HG02981 (cell line): Measurements from ENCODE around the gene NFKBIE.
"Not testable (repeated sequence)": the region's sequence is repeated elsewhere in the genome, so short reads cannot be mapped to it uniquely, and the experiment has no call there.

Experiments used
- ATAC-seq: cut with Tn5 transposase; IDR thresholded peaks from one replicate; pipeline ENCODE4 v1.9.1; 2021; ENCODE audit warnings: mild to moderate bottlenecking, moderate library complexity; ENCODE audit not compliant: unreplicated experiment

The NFKBIE gene, protein sequence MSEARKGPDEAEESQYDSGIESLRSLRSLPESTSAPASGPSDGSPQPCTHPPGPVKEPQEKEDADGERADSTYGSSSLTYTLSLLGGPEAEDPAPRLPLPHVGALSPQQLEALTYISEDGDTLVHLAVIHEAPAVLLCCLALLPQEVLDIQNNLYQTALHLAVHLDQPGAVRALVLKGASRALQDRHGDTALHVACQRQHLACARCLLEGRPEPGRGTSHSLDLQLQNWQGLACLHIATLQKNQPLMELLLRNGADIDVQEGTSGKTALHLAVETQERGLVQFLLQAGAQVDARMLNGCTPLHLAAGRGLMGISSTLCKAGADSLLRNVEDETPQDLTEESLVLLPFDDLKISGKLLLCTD

DNA sequence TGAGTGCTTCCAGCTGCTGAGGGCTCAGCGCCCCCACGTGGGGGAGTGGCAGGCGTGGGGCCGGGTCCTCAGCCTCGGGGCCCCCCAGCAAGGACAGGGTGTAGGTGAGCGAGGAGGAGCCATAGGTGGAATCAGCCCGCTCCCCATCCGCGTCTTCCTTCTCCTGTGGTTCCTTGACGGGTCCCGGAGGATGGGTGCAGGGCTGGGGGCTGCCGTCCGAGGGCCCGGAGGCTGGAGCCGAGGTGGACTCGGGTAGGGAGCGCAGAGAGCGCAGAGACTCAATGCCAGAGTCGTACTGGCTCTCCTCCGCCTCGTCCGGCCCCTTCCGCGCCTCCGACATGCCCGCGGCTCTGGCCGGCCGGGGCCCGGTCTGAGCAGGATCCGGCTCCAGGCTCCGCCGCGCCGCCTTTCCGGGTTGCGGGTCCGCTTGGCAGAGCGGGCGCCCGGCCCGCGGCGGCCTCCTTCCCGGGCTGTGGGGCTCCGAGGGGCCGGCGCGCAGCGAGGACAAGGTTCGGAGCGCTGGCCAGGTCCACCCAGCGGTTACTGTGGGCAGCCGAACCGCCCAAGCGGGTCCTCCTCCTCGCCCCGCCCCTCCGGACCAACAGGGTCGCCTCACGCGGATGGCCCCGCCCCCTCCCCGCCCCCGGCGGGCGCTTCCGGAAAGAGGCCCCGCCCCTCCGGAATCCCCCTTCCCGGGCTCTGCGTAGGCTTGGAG, at the start of gene NFKBIE:
TSS of gene NFKBIE (minus strand) at position 545 of the 715 bp plus-strand sequence. CDS start at position 340, 205 bp downstream.
- ATAC-seq = peak; percentile 33

DNA sequence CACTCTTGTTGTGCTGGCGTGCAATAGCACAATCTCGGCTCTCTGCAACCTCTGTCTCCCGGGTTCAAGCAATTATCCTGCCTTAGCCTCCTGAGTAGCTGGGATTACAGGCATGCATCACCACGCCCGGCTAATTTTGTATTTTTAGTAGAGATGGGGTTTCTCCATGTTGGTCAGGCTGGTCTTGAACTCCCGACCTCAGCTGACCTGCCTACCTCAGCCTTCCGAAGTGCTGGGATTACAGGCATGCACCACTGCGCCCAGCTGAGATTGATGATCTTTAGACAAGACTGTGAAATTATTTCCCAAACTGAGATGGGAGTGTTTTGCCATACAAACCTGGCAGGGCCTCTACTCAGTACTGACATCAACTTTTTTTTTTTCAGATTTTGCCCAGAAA, 49.3 kb upstream of the NFKBIE start:
- not testable (repeated sequence) for ATAC-seq

DNA sequence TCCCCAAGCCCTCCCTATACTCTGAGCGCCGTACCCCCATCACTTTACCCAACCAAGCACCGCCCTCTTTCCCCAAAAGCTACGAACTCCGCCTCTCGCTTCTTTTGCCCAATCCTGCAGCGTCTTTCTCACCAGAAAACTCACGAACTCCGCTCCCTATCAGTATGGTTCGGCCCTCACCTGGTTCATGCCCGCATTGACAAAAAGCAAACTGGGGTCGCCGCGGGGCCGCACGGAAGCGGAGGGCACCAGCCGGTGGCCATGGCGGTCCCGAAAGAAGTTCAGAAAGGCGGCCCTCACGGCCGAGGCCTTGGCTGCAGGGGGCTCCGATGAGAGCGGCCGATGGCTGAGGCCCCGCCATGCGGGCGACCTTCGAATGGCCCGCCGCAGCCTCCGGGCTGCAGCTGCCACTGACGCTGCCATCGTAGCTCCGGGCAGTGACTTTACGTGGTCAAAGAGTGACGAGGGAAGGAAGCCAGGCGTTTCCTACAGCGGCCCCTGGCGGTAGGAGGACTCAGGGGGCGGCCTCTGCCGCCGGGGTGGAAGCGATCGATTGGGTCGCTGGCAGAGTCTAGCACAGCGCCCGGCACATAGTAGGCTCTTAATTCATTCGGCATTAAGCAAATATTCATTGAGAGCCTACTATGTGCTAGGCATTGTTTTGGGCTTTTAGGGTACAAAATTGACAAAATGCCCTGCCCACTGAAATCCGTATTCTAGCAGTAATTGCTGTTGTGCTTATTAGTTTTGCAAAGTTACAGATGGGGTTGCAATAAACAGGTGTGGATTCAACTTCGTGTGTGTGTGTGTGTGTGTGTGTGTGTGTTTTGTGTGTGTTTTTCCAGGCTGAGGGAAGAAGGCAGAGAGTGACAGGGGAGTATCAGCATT, 47.8 kb upstream of the NFKBIE start, which contains the start of gene AARS2:
TSS of gene AARS2 (minus strand) at position 447 of the 888 bp plus-strand sequence. CDS start at position 423, 24 bp downstream.
- peak; percentile 96 for ATAC-seq

DNA sequence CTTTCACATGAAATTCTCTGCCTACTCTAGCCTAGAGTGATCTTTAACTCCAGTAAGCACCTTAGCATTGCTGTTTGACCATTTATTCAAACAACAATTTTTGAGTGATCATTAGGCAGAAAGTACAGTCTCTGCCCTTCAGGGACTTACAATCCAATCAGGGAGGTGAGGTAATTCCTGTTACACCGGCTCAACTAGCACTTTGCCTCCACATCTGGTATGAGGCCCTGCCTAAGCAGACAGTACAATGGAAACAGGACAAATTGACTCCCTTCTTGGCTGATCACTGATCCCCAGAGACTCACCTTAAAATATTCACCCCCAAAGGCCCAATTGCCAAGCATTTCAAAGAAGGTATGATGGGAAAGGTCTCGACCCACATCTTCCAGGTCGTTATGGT, 46.4 kb upstream of the NFKBIE start:
- ATAC-seq = no peak

DNA sequence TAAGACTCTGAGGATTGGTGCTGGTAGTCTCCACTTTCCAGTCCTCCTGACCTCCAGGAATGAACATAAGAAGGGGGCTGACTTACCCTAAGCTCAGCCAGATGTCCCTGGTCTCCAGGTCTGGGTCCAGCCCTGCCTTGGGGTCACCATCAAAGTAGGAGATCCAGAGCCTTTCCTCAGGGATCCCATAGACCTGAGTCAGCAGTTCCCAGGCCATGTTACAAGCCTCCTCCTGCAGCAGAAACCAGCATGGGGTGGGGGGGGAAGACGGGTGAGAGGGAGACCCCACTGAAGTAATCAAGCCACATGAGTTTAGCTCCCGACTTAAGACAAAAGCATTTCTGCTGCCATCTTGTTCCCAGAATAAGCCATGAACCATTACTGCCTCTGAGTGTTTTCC, 46.0 kb upstream of the NFKBIE start:
- no peak for ATAC-seq

DNA sequence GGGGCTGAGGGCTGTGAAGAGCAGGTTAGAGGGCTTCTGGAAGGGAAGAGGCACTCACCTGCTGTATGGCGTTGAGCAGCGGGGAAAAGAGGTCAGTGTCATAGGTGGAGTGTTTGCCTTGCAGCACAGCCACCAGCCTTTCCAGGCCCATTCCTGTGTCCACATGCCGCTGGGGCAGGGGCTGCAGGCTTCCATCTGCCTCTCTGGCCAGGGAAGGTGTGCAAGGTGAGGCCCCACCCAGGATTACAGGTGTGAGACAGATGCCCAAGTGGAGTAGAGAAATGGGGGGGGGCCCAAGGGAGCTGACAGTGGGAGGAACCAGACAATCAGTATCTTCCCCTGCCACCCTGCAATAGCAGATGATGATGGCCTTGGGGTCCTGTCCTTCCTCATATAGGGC, 44.9 kb upstream of the NFKBIE start:
- no peak for ATAC-seq

DNA sequence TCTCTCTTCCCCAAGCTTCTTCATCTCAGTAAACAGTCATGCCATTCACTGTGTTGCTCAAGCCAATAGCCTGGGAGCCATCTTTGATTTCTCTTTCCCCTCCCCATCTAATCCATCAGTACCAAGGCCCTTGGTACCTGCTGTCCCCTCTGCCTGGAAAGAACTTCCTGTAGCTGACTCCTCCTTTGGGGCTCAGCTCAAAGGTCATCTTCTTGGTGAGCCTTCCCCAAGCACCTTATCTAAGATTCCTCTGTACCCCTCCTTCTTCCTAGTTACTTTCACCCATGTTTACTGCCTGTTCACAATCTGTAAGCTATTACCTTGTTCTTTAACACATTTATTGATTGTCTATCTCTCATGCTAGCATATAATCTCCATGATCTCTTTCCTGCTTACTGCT, 44.3 kb upstream of the NFKBIE start:
- no peak for ATAC-seq

DNA sequence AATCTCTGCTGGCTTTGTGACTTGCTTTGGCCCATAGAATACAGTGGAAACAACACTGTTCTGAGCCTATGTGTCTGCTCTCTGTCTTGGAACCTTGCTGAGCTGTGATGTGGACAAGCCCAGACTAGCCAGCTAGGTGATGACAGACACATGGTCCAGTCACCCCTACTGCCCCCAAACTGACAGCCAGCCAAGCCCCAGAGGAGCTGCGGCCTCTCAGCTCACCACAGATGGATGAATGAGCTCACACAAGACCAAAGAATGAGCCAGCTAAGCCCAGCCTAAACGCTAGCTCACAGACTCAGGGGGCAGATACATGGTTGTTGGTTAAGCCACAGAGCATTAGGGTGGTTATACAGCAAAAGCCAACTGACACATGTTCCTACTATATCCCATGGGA, 43.7 kb upstream of the NFKBIE start:
- ATAC-seq = no peak

DNA sequence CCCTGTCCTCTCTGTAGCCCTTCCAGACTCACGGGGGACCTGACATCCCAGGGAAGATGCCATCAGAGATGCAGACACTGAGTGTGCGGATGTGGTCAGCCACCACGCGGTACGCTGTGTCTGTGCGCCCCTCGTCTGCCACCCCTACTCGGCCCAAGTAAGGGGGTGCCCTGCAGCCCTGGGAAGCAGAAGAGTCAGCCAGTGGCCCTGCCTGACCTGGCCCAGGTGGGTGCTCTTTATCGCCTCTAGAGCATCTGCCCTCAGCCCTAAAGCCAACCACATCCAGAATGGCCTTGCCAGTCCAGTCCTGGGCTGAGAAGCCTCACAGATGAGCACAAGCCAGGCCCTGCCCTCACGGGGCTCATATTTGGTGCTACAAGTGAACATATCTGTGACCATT, 41.9 kb upstream of the NFKBIE start:
- no peak for ATAC-seq

DNA sequence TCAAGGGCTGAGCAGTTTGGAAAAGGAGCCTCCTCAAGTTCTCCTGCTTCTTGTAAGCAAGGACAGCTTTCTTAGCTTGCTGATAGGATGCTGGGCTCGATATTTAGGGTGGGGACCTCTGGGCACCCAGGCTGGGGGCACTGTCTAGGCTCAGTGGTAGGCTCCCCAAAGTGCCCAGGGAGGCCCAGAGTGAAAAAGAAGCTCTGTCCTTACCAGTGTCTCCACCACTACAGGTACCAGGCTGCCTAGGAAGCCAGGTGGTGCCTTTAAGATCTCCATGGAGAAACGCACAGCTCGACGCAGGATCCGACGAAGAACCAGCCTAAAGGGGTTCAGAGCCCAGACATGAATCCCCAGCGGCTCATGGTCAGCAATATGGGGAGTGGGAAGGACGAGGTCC, 41.4 kb upstream of the NFKBIE start:
- no peak for ATAC-seq

DNA sequence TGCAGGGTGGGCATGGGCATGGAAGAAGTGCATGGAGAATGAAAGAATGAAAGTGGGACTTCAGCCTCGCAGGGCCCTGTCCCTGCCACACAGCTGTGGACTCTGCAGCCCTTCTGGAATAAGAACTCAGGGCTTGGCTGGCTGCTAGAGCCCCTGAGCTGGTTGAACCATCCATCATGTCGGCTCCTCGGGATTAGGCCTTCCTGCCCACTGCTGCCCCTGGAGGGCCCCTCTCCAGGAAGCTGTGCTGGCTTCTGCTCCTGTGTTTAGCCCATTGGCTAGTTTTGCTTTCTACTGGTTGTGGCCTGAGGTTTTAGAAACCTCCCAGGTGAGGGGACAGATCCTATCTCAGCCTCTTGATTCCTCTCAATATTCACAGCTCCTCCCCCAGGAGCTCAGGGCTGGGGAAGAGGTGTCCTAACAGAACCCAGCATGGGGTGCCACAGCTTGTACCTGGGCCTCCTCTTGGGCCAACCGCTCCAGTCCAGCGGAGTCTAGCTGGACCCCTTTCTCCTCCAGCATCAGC, 39.9 kb upstream of the NFKBIE start:
- ATAC-seq = no peak

DNA sequence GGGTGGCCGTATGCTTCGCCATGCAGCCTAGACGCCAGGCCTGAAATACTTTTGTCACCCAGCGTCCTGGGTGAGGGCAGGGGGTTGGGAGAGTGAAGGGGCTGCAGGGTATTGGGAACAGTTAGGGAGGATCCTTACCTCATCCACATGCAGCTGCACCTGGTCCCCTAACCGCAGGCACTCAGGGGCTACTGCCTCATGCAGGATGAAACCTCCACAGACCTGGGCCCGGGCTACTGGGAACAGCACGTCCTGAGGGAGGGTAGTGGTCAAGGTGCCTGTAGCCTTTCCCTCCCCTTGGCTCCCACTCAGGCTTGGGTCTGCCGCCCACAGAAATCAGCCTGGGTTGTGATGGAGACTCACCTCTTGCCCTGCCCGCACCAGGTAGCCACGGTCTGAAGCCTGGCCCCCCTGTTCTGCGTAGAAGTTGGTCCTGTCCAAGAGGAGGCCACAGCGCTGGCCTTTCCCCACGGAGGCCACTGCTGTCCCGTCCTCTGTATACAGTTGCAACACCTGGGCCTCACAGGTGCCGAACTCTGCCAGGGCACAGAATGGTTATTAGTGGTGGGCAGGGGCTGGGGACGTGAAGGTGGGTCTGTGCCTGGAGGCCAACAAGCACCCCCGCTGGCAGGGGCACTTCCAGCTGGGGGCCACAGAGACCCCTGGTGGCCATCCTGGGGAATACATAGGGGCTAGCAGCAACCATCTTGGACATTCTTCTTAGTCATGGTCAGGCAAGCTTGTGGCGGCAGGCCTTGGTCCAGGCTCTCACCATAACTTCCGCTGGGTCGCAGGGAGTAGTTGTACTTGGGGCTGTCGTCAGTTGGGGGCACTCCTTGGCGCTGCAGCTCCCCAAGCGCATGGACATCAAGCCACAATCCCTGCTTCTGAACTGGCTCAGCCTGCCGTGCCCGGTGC, 39.2 kb upstream of the NFKBIE start:
- no peak for ATAC-seq

DNA sequence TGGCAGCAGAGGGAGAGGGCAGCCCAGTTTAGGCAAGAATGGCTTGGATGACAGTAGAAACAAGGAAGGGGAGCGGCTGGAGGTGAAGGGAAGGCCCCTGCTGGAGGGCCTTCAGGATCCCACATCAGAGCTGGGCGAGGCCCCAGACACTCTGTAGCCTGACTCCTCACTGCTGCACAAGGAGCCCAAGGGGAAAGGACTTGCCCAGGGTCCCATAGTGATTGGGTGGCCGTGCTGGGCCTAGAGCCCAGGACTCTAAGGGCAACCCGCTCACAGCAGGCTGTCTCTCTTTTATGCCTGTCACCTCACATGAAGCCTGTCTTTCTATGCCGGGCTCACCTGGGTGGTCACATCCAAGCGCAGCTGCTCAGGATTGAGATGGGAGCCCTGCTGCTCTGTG, 38.5 kb upstream of the NFKBIE start:
- ATAC-seq = no peak

DNA sequence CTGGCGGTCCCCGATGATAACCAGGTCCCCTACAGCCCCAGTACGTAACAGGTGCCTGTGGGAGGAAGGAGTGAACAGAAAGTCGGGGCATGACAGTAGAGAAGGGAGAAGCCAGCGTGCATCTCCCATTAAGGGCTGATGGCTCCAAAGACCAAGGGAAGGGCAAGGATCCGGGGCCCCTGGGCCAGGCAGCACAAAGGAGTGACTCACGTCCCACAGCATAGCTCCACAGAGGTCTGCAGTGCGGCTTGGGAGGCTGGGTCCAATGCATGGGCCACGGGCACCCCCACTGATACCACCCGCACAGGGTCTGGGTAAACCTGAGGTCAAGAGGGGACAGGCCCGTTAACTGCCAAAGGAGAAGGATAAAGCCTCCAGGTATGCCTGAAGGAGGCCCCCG, 37.5 kb upstream of the NFKBIE start:
- no peak for ATAC-seq

DNA sequence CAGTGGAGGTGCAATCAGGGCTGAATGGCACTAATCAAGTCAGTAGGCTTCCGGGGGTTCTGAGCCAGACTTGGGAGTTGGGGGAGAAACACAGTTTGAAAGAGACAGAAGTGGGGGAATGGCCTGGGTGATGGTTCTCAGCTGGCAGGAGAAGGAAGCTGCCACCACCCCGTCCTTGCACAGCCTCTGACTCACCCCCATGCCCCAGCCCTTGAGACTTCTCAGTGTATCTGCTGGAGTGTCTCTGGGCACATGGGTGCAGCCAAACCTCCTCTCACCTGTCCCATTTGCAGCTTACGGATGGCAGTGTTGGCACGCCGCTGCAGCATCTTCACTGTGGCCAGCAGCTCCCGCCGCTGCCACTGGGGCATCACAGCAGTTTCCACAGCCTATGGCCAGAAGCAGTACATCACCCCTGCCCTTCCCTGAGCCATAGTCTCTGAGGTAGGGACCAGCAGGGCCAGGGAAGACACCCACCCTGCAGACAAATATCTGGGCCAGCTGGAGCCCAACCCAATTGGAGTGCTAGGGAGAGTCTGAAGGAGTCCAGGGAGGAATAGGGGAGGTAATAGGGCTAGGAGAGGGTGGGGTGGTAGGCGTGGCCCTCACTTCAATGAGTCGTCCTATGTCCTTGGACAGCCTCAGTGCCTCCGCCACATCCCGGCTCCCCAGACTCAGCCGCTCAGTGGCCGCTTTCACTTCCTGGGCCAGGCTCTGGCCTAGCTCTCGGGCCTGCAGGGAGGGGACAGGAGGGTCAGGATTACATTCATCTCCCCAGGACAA, 36.6 kb upstream of the NFKBIE start:
- no peak for ATAC-seq

DNA sequence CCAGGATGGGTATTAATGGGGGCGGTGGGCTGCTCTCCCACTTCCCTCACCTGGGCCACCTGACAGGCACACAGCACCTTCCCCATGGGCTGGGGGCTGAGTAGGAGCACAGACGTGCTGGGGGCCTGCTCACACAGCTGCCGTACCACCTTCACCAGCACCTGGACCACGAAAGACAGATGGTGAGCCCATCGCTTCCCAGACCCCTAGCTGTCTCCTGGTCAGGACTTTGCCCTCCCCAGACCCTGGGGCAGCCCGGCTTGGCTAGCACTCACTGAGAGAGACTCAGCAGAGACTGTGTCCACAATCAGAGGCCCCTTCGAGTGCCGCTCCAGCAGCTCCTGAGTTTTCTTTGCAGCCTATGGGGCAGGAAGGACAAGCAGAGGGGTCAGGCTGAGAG, 35.8 kb upstream of the NFKBIE start:
- no peak for ATAC-seq

DNA sequence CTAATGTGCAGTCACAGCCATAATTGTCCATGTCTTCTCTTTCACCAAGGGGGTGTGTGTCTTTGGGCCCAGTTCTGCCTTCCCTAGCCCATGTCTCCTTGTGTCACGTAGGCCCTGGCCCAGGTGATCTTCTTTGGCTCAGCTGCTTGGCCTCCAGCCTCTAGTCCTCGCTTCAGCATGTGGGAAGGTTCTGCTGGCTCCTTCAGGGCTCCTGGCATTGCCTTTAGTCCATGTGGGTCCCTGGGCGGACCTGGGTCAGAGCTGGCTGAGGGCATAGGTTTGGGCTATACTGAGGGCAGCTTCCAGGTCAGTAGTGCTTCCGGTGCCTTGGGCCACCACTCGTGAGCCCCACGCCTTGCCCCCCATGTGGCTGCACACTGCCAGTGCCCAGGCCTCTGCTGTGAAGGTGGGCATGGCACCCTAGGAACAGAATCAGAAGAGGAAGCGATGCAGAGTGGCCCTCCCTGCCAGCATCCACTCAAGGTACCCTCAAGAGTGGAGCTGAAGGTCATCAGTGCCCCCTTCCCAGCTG, 35.0 kb upstream of the NFKBIE start:
- no peak for ATAC-seq

DNA sequence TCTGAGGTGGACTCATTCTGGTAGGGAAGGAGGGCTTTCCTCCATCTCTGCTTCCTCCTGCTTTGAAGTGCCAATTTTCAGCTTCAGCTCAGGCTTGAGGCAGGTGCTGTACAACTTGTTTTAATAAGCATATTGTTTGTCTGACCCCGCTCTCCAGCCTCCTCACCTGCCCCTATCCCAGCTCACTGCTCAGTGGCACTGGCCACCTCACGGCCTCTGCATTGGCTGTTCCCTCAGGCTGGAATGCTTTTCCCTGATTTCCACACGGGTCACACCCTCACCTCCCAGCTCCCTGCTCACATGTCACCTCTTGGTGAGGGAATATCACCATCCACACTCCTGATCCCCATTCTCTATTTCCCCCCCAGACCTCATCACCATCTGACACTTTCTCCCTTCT, 33.5 kb upstream of the NFKBIE start:
- no peak for ATAC-seq
